ENCODE results near the gene UBASH3A.

UBASH3A gene

DNA sequence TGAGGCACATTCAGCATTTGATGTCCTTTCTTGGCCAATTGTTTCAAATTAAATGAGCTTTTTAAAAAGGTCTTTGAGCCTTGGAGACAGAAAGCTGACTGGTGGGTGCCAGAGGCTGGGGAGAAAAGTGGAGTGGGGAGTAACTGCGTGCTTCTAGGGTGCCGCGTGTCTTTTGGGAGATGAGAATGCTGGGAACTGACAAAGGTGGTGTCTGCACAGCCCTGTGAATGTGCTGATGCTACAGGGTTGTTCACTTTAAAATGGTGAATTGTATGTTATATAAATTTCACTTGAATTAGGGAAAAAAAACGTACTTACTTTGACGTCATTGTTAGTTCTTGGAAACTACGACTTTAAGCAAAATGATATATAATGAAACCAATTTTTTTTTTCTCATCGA lies 29.2 kb upstream of the UBASH3A start:
- DNase-seq (ENCODE audit: low read depth in 1 of 2, low spot score in 1 of 2), result no peak

- no peak for DNase-seq (ENCODE audit: low read depth in 1 of 2, low spot score in 1 of 2)
Observed at GRCh38 chr21:42374864-42375499, 28.7 kb upstream of the UBASH3A start.

GRCh38 chr21:42375506-42375905 lies 28.2 kb upstream of the UBASH3A start:
- no peak for DNase-seq (ENCODE audit: low read depth in 1 of 2, low spot score in 1 of 2)

- no peak for DNase-seq (ENCODE audit: low read depth in 1 of 2, low spot score in 1 of 2)
Observed at GRCh38 chr21:42375966-42376337, 27.8 kb upstream of the UBASH3A start.

DNA sequence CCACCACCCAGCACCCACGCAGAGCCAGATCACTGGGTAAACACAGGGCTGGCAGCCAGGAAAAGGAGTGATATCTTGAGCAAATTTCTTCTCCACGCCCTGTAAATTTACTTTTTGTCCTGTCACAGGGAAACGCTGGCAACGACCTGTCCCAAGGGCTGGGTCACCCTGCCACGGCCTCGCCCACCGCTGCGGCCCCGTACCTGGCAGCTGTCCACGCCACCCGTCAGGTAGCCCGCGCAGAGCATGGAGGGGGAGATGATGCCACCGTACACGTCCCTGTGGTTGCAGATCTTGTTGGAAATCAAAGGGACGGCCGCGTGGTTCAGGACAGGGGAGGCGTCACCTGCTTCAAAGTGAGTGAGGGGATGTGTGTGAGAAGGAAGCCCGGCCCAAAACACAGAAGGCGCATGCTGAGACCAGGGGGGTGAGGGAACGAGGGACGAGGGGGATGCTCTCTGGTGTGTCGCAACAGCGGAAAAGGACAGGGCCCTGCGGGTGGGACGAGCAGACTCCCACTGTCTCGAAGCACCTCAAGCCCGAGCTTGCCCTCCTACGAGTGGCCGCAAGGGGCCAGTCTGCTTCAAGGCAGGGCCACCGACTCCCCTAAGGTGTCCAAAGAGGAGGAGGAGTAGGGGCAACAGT lies 27.2 kb upstream of the UBASH3A start:
- DNase-seq (ENCODE audit: low read depth in 1 of 2, low spot score in 1 of 2), result no peak

DNA sequence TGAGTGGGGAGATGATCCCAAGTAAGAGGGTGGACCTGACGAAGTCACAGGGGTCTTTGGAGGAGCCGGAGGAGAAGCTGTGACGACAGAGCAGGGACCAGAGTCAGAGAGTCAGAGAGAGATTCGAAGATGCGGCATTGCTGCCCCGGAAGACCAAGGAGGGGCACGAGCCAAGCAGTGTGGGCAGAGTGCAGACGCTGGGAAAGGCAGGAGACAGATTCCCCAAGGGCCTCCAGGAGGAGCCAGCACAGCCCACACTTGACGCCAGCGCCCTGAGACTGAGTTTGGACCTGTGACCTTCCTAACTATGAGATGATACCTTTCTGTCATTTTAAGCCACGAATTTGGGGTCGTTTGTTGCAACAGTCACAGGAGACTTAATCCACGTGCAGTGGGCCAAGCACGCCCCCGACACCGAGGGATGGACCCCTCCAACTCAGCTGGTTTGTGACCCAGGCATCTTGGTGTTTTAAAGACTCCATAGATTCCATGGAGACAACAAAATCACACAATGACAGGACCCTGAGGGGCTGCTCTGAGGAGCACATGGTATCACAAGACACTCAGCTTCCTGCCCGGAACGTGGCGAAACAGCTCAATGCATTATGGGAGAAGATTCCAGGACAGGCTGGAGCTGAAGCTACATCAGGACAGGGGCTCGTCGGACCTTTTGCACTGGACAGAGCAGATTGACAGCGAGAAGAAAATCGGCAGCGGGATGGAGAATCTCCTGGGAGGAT lies 26.3 kb upstream of the UBASH3A start:
- no peak for DNase-seq (ENCODE audit: low read depth in 1 of 2, low spot score in 1 of 2)

DNA sequence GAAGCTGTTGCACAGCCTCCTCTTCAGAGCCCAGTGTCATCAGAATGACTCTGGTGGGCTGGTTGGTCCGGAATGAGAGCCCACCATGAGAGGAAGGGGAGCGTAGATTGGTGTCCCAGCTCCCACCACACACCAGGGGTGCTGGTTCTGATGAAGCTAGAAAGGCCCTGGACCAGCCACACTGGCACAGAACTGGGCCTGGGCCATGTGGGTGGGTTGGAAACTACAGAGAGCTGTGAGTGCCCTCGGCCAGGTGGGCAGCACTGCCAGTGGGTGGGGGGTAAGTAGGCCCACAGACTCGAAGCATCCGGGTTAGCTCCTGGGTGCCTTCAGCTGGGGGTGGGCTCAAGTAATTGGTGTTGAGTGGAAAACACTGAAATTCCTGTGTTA lies 25.8 kb upstream of the UBASH3A start:
- DNase-seq (ENCODE audit: low read depth in 1 of 2, low spot score in 1 of 2), result no peak

DNA sequence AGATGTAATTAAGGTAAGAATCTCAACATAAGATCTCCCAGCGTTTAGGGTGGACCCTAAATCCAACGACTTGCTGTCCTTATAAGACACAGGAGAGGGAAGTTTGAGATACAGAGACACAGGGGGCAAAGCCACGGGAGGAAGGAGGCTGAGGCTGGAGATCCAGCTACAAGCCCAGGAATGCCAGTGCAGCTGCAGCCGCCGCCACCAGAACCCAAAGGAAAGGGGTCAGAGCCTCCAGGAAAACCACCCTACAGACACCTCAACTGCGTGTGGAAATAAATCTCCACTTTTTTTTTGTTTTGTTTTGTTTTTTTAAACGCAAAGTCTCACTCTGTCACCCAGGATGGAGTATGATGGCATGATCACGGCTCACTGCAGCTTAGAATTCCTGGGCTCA lies 25.3 kb upstream of the UBASH3A start:
- no peak for DNase-seq (ENCODE audit: low read depth in 1 of 2, low spot score in 1 of 2)

GRCh38 chr21:42379426-42380215 lies 24.1 kb upstream of the UBASH3A start:
- DNase-seq (ENCODE audit: low read depth in 1 of 2, low spot score in 1 of 2), result no peak

- no peak for DNase-seq (ENCODE audit: low read depth in 1 of 2, low spot score in 1 of 2)
Observed at GRCh38 chr21:42381347-42381984, 22.2 kb upstream of the UBASH3A start.

GRCh38 chr21:42382915-42383314 lies 20.8 kb upstream of the UBASH3A start:
- DNase-seq (ENCODE audit: low read depth in 1 of 2, low spot score in 1 of 2), result no peak

- DNase-seq (ENCODE audit: low read depth in 1 of 2, low spot score in 1 of 2), result no peak
Observed at GRCh38 chr21:42383331-42383730, 20.4 kb upstream of the UBASH3A start.

GRCh38 chr21:42384156-42384945 lies 19.4 kb upstream of the UBASH3A start:
- DNase-seq (ENCODE audit: low read depth in 1 of 2, low spot score in 1 of 2), result no peak

- no peak for DNase-seq (ENCODE audit: low read depth in 1 of 2, low spot score in 1 of 2)
Observed at GRCh38 chr21:42384989-42385388, 18.7 kb upstream of the UBASH3A start.

GRCh38 chr21:42385619-42386018 lies 18.1 kb upstream of the UBASH3A start:
- no peak for DNase-seq (ENCODE audit: low read depth in 1 of 2, low spot score in 1 of 2)

GRCh38 chr21:42386034-42386591 lies 17.6 kb upstream of the UBASH3A start:
- DNase-seq (ENCODE audit: low read depth in 1 of 2, low spot score in 1 of 2), result no peak

DNA sequence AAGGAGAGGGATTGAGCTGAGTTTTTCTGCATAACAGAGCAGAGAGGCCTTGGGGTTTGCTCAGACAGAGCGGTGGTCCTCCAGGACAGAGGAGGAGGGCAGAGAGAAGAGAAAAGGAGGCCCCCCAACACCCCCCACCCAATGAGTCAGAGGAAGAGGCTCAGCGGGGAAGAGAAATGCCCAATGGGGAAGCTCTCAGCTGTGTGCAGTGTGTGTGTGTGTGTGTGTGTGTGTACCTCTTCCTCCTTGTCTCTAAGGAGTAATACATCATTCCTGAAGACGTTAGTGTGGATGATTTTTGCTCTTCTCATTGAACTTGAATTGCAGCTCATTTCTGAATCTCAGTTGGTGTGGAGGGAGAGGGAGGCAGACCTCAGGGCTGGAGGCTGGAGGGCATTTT lies 16.5 kb upstream of the UBASH3A start:
- no peak for DNase-seq (ENCODE audit: low read depth in 1 of 2, low spot score in 1 of 2)

DNA sequence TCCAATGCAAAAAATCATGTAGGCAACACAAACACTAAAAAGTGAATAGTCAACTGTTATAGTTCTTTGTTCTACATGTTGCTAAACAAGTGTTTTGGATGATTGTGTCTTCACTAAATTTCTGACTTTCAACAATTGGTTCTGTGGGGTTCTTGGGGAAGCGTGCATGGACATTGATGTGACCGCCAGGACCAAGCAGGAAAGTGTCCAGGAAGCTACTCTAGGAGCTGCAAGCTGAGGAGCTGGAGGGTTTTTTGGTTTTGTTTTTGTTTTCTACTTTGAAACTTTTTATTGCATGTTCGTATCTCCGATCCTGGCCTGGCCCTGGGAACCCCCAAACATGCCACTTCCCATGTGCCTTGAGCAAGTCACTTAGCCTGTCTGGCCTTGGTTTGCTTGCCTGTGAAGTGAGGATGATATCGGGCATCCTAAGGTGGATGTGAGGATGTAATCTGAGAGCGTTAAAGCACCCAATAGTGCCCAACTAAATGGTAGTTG lies 15.8 kb upstream of the UBASH3A start:
- no peak for DNase-seq (ENCODE audit: low read depth in 1 of 2, low spot score in 1 of 2)

GRCh38 chr21:42388740-42389448 lies 14.8 kb upstream of the UBASH3A start:
- DNase-seq (ENCODE audit: low read depth in 1 of 2, low spot score in 1 of 2), result no peak

Measured in activated CD4-positive, alpha-beta T cell treated with anti-CD3 and anti-CD28 coated beads, Interleukin-2, amount 50 U/mL, for 24 hours (primary cell).